Measurements from ENCODE around the gene CDCP2. TPM values are rescaled to one million over a fixed set of nuclear protein-coding genes. Genes with fewer than 3 reads are reported as not detected.

The CDCP2 gene
- total RNA-seq, 1 experiment from 2014 or later = not detected

- no peak for TF ChIP-seq TCF7L2 (IDR thresholded peaks at IDR 0.05; ENCODE audit: low read depth, low read length)
- TF ChIP-seq CTCF (IDR thresholded peaks at IDR 0.05) = no peak
- TF ChIP-seq SIN3A (IDR thresholded peaks at IDR 0.05; ENCODE audit: borderline replicate concordance, insufficient read depth, low read depth, low read length) = no peak
- TF ChIP-seq, protein P1, sequence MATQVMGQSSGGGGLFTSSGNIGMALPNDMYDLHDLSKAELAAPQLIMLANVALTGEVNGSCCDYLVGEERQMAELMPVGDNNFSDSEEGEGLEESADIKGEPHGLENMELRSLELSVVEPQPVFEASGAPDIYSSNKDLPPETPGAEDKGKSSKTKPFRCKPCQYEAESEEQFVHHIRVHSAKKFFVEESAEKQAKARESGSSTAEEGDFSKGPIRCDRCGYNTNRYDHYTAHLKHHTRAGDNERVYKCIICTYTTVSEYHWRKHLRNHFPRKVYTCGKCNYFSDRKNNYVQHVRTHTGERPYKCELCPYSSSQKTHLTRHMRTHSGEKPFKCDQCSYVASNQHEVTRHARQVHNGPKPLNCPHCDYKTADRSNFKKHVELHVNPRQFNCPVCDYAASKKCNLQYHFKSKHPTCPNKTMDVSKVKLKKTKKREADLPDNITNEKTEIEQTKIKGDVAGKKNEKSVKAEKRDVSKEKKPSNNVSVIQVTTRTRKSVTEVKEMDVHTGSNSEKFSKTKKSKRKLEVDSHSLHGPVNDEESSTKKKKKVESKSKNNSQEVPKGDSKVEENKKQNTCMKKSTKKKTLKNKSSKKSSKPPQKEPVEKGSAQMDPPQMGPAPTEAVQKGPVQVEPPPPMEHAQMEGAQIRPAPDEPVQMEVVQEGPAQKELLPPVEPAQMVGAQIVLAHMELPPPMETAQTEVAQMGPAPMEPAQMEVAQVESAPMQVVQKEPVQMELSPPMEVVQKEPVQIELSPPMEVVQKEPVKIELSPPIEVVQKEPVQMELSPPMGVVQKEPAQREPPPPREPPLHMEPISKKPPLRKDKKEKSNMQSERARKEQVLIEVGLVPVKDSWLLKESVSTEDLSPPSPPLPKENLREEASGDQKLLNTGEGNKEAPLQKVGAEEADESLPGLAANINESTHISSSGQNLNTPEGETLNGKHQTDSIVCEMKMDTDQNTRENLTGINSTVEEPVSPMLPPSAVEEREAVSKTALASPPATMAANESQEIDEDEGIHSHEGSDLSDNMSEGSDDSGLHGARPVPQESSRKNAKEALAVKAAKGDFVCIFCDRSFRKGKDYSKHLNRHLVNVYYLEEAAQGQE (IDR thresholded peaks at IDR 0.05; ENCODE audit: insufficient read depth in 1 of 2, low read depth in 2 of 2, low read length in 1 of 2) = no peak
- no peak for TF ChIP-seq POLR2AphosphoS5 (IDR thresholded peaks at IDR 0.05; ENCODE audit: low read depth, low read length)
- CTCF ChIA-PET = no interaction called here
- ATAC-seq = no peak
- Histone ChIP-seq H3K36me3 (ENCODE audit: control insufficient read depth, insufficient read depth, low read length) (no peaks in the 10 kb centered on the region), H3K9me3 (ENCODE audit: control insufficient read depth, insufficient read depth, low read depth, low read length) (no peaks in the 10 kb centered on the region), H3K4me3 (ENCODE audit: low read depth in 2 of 2, low read length in 2 of 2) (no peak overlapping the region), H3K27me3 (ENCODE audit: control insufficient read depth, insufficient read depth, low read length) (no peaks in the 10 kb centered on the region), H3K4me1 (ENCODE audit: control insufficient read depth, insufficient read depth, low read length) (no peaks in the 10 kb centered on the region), H3K27ac (ENCODE audit: low read length) (no peak overlapping the region)
- no peak for DNase-seq (ENCODE audit: low read depth, low spot score)
- no TSS peak for BruUV-seq (replicated peaks)
- POLR2A ChIA-PET = no interaction called here
- intact Hi-C loops (cut with micrococcal nuclease; ENCODE audit: unreplicated experiment) = no loop called here
- in situ Hi-C loops (cut with HindIII; ENCODE audit: low pct_unique_long_range_greater_than_20kb, low sequenced_read_pairs) = no loop called here
Observed at GRCh38 chr1:54156201-54156600, 3.4 kb upstream of the CDCP2 start.

GRCh38 chr1:54153535-54154439, 987 bp upstream of the CDCP2 start:
- intact Hi-C loops (cut with micrococcal nuclease; ENCODE audit: unreplicated experiment) (no loop called here), in situ Hi-C loops (cut with HindIII; ENCODE audit: low pct_unique_long_range_greater_than_20kb, low sequenced_read_pairs) (no loop called here)
- Histone ChIP-seq H3K4me3 (ENCODE audit: low read depth in 2 of 2, low read length in 2 of 2) (no peak overlapping the region), H3K27ac (ENCODE audit: low read length) (no peak overlapping the region), H3K9me3 (ENCODE audit: control insufficient read depth, insufficient read depth, low read depth, low read length) (no peaks in the 10 kb centered on the region), H3K4me1 (ENCODE audit: control insufficient read depth, insufficient read depth, low read length) (no peaks in the 10 kb centered on the region), H3K27me3 (ENCODE audit: control insufficient read depth, insufficient read depth, low read length) (no peaks in the 10 kb centered on the region), H3K36me3 (ENCODE audit: control insufficient read depth, insufficient read depth, low read length) (no peaks in the 10 kb centered on the region)
- ChIA-PET CTCF (no interaction called here), POLR2A (interaction anchor here (0.6 kb wide), 1 partner anchor 330 kb away, joined by 4 read pairs; no protein-coding TSS in a partner anchor)
- TF ChIP-seq, protein P1 (IDR thresholded peaks at IDR 0.05; ENCODE audit: insufficient read depth in 1 of 2, low read depth in 2 of 2, low read length in 1 of 2) = no peak
- no peak for TF ChIP-seq CTCF (IDR thresholded peaks at IDR 0.05)
- TF ChIP-seq TCF7L2 (IDR thresholded peaks at IDR 0.05; ENCODE audit: low read depth, low read length) = no peak
- no peak for TF ChIP-seq POLR2AphosphoS5 (IDR thresholded peaks at IDR 0.05; ENCODE audit: low read depth, low read length)
- TF ChIP-seq SIN3A (IDR thresholded peaks at IDR 0.05; ENCODE audit: borderline replicate concordance, insufficient read depth, low read depth, low read length) = no peak
- BruUV-seq (replicated peaks) = no TSS peak
- DNase-seq (ENCODE audit: low read depth, low spot score) = no peak
- ATAC-seq = no peak
